HG02981 (cell line): ENCODE results near the gene SESN2.

ENCODE experiments used
- ATAC-seq: cut with Tn5 transposase; IDR thresholded peaks from one replicate; pipeline ENCODE4 v1.9.1; 2021; ENCODE audit warnings: mild to moderate bottlenecking, moderate library complexity; ENCODE audit not compliant: unreplicated experiment

The SESN2 gene

DNA sequence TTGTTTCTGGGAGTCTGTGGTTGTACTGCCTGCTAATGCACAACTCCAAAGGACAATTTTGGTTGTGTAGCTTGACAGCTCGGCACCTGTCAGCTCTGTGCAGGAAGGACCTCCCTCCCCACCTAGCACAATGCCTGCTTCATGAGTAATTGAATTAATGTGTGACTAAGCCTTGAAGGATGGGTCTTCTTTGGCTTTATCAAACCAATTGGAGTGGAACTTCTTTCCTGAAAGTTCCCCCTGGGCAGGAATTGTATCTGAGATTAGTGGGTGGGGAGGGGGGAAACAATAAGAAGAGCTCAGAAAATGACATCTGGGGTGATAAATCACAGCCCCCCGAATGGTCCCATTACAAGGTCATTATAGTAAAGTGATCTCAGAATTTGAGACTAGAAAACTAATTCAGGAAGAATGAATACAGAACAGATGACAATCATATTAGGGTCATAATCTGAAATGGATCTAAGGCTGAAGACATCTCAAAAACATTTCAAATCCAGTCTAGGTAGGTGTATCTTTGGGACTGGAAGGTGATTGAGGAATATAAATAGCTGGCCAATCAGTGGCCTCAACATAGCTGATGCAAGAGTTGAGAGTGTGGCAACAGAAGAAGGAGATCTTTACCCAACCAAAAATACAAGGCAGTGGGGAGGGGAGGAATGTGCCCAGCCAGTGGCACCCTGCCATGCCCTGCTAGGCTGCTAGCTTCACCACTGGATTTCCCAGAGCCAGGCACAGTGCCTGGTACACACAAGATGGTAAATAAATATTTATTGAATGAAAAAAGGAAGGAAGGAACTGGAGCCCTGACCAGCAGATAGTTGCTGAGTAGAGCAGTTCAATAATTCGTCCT is 10.1 kb upstream of the SESN2 start:
- ATAC-seq: no peak

DNA sequence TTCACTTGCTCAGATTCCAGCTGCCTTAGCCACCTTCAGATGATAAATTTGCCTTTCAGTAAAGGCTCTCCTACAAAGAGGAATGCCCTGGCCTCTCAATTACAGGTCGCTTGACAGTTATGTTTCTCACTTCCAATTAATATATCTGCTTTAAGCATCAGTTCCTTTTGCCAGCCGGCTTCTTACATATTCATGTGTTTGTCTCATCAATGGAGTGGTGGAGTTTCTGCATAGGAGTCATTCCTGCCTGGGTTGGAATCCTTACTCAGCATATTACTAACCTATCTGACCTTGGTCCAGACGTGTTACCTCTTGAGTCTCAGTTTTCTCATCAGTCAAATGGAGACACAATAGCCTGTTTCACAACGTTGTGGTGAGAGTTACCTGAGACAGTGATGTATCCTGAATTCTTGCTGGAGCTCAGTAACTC is 9.4 kb upstream of the SESN2 start:
- no peak for ATAC-seq

DNA sequence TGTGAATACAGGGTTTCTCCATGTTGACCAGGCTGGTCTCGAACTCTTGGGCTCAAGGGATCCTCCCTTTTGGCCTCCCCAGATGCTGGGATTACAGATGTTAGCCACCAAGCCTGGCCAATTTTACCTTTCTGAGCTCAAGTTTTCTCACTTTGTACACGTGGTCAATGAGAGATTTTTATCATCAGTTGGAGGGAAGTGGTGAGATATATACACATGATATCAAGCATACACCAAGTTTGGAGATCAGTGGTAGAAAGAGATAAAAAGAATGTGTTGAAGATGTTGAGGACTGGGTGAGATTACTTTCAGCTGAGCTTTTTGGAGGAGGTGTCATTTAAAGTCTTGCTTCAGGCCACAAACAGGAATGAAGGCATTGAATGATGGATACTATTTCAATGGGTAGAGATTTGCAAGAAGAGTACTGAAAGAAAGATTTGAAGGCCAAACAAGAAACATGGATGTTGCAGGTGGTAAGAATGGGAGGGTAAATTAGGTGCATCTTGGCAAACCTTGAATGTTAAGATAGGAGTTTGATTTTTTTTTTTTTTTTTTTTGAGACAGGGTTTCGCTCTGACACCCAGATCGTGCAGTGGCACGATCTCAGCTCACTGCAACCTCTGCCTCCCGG is 3.0 kb upstream of the SESN2 start:
- no peak for ATAC-seq

DNA sequence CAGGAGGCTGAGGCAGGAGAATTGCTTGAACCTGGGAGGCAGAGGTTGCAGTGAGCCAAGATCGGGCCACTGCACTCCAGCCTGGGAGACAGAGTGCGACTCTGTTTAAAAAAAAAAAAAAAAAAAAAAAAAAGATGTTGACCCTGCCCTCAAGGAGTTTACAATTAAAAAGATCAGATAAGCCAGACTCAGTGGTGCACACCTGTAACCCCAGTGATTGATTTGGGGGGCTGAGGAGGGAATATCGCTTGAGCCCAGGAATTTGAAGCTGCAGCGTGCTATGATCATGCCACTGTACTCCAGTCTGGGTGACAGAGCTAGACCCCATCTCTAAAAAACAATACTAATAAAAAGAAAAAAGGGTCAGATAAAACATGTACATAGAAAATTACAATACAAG is 1.6 kb upstream of the SESN2 start:
- no peak for ATAC-seq

DNA sequence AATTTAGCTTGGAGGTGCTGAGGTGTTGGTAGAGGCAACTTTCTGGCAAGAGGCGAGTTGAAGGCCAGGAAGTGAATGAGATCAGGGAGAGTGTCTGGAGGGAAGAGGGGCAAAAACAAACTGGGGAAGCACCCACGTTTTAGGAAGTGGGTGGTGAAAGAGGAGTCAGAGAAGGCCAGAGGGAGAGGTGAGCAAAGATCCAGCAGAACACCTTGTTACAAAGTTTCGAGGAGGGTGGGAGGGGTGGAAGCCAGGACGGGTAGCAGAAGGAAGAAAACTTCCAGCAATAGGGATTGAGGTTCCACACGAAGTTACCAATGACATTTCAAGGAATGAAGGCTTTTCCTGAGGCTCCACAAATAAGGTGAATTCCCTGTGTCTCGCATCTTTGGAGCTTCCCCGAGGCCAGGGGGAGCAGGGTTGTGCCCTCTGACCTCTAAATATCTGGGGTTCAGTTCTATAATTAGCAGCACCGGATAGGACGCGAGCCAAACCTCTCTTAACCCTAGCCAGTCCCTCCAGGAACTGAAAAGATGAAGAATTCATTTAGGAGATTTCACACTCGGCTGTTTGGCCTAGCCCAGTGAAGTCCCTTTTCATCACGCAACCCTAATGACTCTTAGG is 578 bp upstream of the SESN2 start:
- no peak for ATAC-seq

DNA sequence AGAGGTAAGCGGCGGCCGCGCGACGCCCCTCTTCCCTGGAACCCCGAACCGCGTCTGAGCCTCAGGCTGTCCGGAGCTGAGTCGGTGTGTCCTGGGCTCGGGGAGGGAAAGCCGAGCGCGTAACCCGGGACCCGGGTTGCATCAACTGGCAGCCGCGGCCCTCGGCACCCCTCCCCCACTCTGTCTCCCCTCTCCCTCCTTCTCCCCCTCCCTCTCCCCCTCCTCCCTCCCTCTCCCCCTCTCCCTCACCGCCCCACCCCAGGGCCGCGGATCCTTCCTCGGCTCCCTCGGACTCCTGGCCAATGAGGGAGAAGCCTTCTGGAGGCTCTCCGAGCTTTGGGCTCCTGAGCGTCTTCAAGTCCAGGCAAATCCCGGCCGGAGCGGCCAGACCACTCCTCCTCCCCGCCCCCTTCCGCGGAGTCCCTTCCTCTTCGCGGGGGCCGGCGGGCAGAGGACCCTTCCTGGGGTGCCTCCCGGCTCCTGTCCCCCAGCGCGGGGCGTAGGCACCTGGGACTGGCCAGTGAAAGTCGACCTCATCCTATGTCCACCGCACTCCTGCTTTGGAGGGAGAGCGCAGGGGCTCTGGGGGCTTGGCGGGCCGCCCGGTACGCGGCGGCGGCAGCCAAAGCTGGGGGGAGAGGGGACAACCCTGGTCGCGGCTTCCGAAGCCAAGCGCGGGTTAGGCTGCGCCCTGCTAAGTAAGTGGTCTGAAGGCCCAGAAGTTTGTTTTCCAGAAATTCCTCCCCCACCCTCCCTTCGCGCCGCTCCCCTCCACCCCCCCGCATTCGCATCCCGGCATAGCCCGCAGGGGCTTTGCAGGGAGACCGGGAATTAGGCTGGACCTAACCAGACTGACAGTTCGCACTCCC is 850 bp downstream of the SESN2 start:
- ATAC-seq: no peak

DNA sequence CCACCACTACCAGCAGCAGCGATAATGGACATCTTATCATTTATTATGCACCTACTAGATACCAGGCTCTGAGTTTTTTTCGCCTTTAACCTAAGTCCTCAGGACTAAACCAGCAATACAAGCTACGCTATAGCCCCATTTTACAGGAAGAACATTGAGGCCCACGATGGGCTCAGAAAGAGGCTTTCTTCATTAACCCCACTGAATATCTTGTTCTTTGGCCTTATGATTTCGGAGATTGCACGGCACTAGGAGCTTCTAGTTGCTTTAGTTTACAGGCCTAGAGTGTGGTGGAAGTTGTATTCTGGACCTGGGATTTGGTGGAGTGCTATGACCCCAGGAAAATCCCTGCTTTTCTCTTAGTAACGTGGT is 1.5 kb downstream of the SESN2 start:
- ATAC-seq: no peak

DNA sequence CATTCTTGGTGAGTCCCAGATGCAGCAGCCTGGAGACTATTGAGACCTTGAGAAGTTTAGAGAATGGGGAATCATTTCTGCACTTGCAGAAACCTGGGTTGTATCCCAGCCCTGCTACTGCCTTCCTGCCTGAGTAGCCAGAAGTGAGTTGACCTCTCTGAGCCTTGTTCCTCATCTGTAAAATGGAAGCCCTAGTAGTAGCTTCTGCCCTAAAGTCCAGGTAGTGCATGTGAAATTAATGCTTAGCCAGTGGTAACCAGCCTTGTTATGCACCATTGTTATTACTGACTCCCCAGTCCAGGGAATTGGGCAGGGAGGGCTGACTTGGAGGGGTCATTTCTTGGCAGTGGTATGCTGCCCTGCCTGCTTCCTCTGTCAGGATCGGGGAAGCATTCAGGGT is 5.6 kb downstream of the SESN2 start:
- ATAC-seq: no peak

DNA sequence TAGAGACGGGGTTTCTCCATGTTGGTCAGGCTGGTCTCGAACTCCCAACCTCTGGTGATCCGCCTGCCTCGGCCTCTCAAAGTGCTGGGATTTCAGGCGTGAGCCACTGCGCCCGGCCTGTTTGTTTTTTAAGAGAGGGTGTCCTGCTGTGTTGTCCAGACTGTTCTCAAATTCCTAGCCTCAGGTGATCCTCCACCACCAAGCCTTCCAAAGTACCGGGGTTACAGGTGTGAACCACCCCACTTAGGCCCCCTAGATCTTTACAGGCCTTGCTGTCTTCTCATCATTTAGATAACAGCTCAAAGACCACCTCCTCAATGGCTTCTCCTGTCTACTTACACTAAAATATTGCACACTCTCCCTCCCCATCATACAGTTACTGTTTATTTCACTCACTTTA is 6.3 kb downstream of the SESN2 start:
- ATAC-seq: no peak

DNA sequence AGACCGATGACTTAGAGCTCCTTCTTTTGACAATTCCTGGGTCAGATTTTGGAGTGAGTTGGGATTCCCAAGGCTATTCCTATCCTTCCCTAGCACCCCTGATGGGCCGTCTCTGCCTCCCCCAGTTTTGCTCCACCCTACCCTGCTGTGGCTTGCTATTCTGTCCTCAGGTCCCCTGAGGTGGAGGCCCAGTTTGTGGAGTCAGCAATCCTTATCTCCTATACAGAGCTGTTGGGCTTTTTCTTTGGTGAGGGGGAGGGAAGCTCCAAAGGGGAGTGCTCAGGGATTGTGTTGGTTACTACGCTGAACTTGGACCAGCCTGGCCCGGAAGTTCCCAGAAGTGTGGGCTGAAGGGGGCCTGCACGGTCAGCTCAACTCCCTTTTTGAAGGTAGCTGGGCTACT is 7.6 kb downstream of the SESN2 start:
- ATAC-seq: no peak

DNA sequence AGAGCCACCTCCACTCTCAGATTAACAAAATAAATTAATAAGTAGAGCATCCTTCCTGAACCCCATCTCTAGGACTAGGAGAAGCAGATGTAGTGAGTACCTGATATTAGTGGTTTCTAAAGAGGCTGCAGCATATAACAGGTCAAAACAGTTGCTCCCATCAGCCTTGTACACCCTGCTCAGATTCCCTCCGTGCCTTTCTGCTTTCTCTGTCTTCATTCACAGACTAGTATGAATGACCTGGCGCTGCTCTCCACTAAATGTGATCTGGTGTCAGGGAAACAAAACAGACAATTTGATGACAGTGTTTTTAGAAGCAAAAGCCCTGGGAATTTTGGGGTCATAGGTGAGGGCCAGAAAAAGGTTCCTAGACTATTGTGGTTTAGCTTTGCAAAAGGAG is 8.3 kb downstream of the SESN2 start:
- no peak for ATAC-seq

DNA sequence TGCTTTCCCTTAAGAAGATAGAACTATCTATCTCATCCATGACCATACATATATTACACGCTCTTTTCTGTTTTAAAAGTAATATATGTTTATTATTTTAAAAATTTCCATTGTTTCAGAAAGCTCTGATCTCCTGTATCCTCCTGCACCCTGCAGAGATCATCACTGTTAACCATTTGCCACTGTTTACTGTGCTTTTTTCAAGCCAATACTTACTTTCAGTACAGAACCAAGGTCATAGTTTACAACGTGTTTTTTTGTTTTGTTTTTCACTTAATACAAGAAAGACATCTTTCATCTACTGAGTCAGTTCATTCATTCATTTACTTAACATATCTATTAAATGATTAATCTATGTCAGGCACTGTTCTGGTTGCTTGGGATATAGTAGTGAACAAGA is 10.2 kb downstream of the SESN2 start:
- no peak for ATAC-seq

DNA sequence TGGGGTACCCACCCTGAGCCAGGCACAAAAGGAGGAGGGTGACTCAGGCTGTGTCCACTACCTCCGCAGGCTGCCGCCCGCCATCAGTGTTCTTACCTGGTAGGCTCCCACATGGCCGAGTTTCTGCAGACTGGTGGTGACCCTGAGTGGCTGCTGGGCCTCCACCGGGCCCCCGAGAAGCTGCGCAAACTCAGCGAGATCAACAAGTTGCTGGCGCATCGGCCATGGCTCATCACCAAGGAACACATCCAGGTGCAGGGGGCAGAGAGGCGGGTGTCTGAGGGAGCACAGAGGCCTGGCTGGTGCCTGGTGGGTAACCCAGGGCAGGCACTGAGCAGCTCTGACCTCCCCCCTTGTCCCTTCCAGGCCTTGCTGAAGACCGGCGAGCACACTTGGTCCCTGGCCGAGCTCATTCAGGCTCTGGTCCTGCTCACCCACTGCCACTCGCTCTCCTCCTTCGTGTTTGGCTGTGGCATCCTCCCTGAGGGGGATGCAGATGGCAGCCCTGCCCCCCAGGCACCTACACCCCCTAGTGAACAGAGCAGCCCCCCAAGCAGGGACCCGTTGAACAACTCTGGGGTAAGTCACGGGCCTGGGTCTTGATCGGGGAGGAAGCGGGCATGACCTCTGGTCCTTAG is 13.0 kb downstream of the SESN2 start:
- ATAC-seq: no peak

DNA sequence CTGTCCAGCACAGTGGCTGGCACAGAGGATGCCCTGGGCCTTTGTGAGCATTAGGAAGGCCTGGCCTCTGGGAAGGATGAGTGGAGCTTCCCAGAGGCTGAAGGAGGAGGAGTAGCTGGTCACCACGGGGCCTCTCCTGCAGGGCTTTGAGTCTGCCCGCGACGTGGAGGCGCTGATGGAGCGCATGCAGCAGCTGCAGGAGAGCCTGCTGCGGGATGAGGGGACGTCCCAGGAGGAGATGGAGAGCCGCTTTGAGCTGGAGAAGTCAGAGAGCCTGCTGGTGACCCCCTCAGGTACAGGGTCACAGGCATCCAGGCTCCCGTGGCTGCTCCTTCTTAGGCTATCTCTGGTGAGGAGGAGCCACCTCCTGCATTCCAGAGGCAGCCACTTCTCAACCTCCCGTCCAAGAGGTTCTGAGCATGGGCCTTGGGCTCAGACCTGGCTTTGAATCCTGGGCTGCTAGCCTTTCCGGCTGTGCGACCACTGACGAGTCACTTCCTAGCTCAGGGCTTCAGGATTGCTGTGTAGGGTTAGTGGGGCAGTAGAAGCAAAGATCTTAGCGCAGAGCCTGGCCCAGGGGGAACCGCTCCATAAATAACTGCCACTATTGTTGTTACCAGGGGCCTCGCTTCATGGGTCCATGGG is 14.0 kb downstream of the SESN2 start:
- ATAC-seq: no peak

DNA sequence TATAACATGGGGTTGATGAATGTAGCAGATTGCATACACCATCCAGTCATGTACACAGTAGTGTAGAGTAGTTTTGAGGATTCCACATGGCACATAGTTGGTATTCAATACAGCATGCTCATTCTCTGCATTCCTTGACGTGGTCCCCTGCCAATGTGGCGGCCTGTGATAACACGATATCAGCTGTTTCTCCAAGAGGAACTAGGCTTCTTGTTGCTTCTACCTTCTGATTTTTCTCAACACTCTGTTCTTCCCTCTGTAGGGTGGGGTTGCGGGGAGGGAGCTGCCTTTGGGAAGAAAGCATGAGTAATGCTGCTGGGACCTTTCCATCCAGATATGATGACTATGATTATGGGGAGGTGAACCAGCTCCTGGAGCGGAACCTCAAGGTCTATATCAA is 19.4 kb downstream of the SESN2 start:
- no peak for ATAC-seq

DNA sequence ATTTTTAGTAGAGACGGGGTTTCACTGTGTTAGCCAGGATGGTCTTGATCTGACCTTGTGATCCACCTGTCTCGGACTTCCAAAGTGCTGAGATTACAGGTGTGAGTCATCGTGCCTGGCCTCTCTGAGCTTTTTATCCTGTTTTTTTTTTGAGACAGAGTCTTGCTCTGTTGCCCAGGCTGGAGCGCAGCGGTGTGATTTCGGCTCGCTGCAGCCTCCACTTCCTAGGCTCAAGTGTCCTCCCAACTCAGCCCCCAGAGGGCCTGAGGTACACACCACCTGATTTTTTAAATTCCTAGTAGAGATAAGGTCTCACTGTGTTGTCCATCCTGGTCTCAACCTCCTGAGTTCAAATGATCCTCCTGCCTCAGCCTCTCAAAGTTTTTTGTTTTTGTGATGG is 20.4 kb downstream of the SESN2 start:
- ATAC-seq: no peak

DNA sequence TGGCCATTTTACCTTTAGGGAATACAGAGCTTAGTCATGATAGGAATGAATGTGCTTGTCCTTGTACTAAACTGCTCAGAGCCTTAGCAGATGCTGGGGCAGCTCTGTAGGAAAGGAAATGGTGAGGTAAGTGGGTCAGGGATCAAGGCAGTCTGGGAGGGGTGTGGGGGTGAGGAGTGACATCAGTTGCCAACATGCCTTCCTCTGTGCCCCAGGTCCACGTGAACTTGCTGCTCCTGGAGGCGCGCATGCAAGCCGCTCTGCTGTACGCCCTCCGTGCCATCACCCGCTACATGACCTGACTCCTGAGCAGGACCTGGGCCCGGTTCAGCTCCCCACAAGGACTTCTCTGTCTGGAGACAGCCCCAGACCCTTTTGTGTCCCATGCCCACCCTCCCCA is 21.2 kb downstream of the SESN2 start:
- ATAC-seq: no peak

DNA sequence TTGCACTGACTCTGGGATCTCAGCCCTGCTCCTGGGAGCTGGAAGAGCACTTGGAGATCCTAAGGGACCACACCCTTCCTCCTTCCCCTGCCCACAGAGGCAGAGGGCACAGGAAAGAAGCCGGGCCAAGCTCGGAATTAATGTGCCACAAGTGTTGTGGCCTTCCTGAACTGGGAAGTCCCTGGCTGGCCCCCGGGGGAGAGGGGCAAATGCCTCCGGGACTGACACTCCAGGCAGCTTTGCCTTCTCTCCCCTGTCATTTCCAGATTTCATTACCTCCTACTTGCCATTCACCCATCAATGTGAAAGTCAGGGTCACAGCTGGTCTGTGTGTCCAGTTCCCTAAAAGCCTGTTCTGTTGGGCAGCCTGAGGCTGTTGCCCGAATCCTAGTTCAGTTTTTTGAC is 21.7 kb downstream of the SESN2 start:
- no peak for ATAC-seq

DNA sequence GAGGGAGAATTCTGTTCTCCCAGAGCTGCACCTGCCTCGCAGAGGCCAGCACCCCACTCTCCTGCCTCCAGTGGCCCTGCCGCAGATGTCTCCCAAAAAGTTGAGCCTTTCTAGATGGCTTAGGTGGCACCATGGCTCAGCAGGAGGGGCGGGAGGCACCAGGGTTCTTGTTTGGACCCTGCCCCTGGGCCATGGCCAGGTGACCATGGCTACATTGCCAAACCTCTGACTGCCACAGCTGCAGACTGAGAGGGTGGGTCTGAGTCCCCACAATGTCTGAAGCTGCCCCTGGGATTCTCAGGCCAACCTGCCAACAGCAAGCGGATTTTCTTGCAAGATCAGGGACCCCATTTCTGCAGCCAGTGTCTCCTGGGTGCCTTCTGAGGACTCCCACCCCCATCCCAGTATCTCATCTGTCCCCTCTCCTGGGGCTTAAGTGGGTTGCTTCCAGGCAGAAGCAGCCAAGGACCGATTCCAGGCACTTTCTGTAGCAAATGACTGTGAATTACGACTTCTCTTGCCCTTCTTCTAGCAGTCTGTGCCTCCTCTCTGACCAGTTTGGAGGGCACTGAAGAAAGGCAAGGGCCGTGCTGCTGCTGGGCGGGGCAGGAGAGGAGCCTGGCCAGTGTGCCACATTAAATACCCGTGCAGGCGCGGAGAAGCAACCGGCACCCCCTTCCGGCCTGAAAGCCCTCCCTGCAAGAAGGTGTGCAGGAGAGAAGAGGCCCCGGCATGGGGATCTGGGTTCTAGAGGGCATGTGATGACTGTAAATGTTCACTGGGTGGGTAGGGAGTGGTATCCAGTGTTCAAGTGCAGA is 22.5 kb downstream of the SESN2 start:
- ATAC-seq: no peak
